ENCODE data around the gene TMEM176B.

The TMEM176B gene

DNA sequence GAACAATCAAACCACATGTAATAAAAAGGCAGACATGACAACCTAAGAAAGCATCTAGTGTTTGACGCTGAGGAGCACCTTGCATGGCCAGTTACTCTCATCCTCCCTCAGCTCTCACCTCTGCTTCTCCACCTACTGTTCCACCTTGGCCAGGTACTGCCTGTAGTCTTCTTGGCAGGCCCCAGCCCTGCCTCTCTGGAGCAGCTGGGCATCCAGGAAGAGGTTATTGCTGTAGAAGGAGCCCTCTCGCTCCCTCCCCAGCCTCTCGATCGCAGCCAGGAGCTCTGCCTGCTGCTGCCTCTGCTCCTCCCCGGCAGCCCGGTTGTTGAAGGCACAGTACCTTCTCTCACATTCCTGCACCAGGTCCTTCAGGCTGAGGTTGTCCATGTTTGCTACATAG is 53.2 kb downstream of the TMEM176B start:
- DNase-seq: no peak

DNA sequence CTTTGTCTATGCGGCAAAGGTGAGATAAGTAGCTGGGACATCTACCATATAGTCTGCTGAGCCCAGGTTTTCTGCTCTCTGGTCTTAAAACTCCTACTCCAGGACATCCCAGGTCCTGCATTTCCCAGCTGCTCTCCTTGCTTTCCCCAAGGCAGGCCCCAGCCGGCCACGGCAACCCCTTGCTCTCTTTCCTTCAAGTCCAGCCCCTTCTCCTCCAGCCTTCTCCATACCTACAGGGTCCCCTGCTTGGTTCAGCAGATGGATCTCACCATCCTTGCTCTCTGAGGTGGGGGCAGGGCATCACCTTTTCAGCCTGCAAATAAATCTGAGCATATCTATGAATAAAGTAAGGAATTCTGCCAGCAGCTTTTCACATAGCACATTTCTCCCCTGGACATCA is 54.3 kb downstream of the TMEM176B start:
- DNase-seq: no peak

DNA sequence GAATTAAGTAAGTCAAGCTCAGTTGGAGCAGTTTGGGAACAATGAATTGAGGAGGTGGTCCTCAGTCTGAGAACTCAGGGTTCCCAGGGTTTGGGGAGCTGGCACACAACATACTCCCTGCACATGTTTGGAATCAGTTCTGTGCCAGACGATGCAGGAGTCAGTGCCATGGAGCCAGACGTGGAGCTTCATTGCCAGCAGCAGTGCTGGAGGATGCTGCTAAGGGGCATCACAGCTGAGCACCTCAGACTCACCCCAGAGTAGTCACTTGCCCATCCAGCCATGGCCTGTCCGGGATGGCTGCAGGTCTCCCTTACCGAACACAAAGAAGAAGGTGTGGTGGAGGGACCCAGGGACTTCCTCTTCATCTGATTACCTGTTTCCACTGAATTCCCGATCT is 55.1 kb downstream of the TMEM176B start:
- DNase-seq: no peak

DNA sequence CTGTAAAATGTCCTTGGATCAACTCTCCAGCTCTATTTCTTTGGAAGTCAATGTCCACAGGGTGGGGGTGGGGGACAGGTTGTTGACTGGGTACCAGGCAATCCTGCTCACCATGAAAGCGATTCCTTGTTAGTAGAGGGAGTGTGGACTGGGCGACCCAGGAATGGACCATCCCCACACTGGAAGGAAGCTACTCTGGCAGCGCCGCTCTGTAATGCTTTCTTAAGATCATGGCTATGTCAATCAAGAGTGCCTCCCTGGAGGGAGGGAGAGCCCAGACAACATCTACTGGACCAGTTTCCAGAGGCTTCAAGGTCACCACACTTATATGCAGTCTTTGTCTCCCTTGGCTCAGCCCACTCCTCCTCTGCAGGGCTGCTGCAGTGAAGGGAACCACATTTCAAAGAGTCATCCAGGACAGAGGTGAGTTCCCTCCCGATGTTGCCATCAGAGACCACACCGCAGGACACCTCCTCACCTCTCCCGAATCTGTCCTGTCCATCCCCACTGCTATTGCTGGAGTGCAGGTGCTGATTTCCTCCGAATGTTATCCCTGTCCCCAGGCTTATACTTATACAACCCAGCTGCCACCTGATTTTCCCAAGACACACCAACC is 56.0 kb downstream of the TMEM176B start:
- DNase-seq: no peak

GRCh38 chr7:150742286-150742968 is 57.7 kb downstream of the TMEM176B start:
- no peak for DNase-seq

Measured in femur (tissue), 1 donor.